NCI-H446 (cell line): ENCODE results near the gene MAS1.

Experiments
- DNase-seq, 2 experiments: peaks; one replicate each; lab custom pipeline; 2025; lab: John Stamatoyannopoulos, UW

The MAS1 gene

GRCh38 chr6:159880412-159880975 lies 10.3 kb upstream of the MAS1 start:
- DNase-seq = no peak

GRCh38 chr6:159884720-159885119 lies 6.1 kb upstream of the MAS1 start:
- no peak for DNase-seq

GRCh38 chr6:159886270-159886669 lies 4.5 kb upstream of the MAS1 start:
- DNase-seq = no peak

GRCh38 chr6:159887146-159887545 lies 3.6 kb upstream of the MAS1 start:
- DNase-seq = no peak

- DNase-seq = no peak
Measured at GRCh38 chr6:159887761-159888160, 3.0 kb upstream of the MAS1 start.

GRCh38 chr6:159890201-159890600 lies 587 bp upstream of the MAS1 start:
- no peak for DNase-seq

GRCh38 chr6:159892053-159892452 lies 1.3 kb downstream of the MAS1 start:
- no peak for DNase-seq

- no peak for DNase-seq
Measured at GRCh38 chr6:159893064-159893463, 2.3 kb downstream of the MAS1 start.

GRCh38 chr6:159894991-159895390 lies 4.2 kb downstream of the MAS1 start:
- DNase-seq = no peak

- DNase-seq = no peak
Measured at GRCh38 chr6:159897603-159898002, 6.8 kb downstream of the MAS1 start.

- no peak for DNase-seq
Measured at GRCh38 chr6:159898519-159898918, 7.7 kb downstream of the MAS1 start.

GRCh38 chr6:159899994-159900745 lies 9.4 kb downstream of the MAS1 start:
- DNase-seq = no peak

- DNase-seq = no peak
Measured at GRCh38 chr6:159902620-159903019, 11.8 kb downstream of the MAS1 start.

- no peak for DNase-seq
Measured at GRCh38 chr6:159904497-159904911, 13.7 kb downstream of the MAS1 start.

- no peak for DNase-seq
Measured at GRCh38 chr6:159906400-159906799, 15.6 kb downstream of the MAS1 start.

- no peak for DNase-seq
Measured at GRCh38 chr6:159908535-159908934, 17.7 kb downstream of the MAS1 start.

GRCh38 chr6:159908979-159909378 lies 18.2 kb downstream of the MAS1 start:
- no peak for DNase-seq

GRCh38 chr6:159910342-159910741 lies 19.6 kb downstream of the MAS1 start:
- no peak for DNase-seq

- DNase-seq = no peak
Measured at GRCh38 chr6:159913375-159913774, 22.6 kb downstream of the MAS1 start.

GRCh38 chr6:159913862-159914564 lies 23.2 kb downstream of the MAS1 start:
- no peak for DNase-seq

GRCh38 chr6:159914565-159914923 lies 23.8 kb downstream of the MAS1 start:
- no peak for DNase-seq

GRCh38 chr6:159915397-159915796 lies 24.6 kb downstream of the MAS1 start:
- DNase-seq = no peak

GRCh38 chr6:159916237-159916636 lies 25.4 kb downstream of the MAS1 start:
- DNase-seq = no peak
